Measurements from ENCODE around the gene PRKCA.
A peak's percentile ranks its signal among the peaks of the same experiment; 100 is the strongest.
"Not testable (repeated sequence)": the region's sequence is repeated elsewhere in the genome, so short reads cannot be mapped to it uniquely, and the experiment has no call there.

Gene PRKCA

GRCh38 chr17:66351701-66352100 lies 49.3 kb downstream of the PRKCA start:
- no peak for DNase-seq (ENCODE audit: low read depth, low spot score)

DNA sequence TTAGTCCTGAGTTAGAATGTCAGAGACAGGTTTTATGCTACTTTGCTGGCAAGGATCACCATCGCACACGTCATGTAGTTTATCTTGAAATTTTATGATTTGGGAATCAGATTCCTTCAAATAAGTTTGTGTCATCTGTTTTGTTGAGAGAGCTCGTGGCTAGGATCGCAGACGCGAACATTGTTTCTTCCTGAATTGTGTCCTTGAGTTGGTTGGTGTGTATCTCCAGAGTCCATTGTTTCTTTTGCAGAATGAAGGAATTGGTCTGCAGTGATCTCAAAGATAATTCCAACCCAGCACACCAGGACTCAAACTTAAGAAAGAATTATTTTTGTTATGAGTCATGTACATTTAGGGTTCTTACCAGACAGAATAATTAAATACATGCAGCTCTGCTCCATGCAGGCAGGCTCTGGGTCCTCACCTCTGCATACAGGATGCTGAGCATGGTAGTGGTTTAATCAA lies 51.6 kb downstream of the PRKCA start:
- DNase-seq (ENCODE audit: low read depth, low spot score): peak; percentile 55

GRCh38 chr17:66354472-66354871 lies 52.1 kb downstream of the PRKCA start:
- no peak for DNase-seq (ENCODE audit: low read depth, low spot score)

- no peak for DNase-seq (ENCODE audit: low read depth, low spot score)
Observed at GRCh38 chr17:66354981-66355380, 52.6 kb downstream of the PRKCA start.

DNA sequence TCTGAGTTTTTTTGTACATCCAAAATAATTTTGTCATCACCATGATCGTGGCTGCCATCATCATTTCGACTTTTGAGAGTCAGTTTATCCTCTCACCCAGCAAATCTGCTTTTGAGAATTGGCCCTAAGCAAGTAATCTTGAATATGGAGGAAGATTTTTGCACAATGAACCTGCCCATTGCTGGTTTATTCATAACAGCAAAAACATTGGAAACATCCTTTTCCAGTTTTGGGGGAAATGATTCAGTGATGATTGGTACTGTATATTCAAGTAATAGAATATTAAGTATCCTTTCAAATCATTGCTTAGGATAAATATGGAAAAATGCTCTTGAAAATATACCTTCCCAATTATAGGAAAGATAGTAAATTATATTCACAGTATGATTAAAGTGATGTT lies 53.1 kb downstream of the PRKCA start:
- DNase-seq (ENCODE audit: low read depth, low spot score): no peak

DNA sequence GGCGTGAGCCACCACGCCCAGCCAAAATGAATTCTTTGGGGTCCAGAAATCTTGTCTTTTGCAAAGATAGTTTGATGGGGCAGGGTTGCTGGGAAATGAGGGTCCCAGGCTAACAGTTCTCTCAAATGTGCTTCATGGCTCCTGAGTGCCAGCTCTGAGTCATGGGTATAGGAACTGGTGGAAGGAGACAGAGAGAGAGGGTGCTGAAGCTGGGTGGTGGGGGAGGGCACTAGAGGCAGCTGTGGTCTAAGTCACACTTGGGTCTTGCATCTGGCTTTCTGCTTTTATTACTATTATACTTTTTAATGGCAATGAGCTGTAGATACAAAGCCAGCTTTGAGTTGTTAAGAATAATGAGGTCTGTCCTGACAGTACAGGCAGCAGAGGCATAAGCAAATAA lies 54.6 kb downstream of the PRKCA start:
- no peak for DNase-seq (ENCODE audit: low read depth, low spot score)

- no peak for DNase-seq (ENCODE audit: low read depth, low spot score)
Observed at GRCh38 chr17:66359351-66359750, 56.9 kb downstream of the PRKCA start.

- DNase-seq (ENCODE audit: low read depth, low spot score): not testable (repeated sequence)
Observed at GRCh38 chr17:66360961-66361565, 58.6 kb downstream of the PRKCA start.

GRCh38 chr17:66364508-66364907 lies 62.1 kb downstream of the PRKCA start:
- no peak for DNase-seq (ENCODE audit: low read depth, low spot score)

- no peak for DNase-seq (ENCODE audit: low read depth, low spot score)
Observed at GRCh38 chr17:66364990-66365490, 62.6 kb downstream of the PRKCA start.

DNA sequence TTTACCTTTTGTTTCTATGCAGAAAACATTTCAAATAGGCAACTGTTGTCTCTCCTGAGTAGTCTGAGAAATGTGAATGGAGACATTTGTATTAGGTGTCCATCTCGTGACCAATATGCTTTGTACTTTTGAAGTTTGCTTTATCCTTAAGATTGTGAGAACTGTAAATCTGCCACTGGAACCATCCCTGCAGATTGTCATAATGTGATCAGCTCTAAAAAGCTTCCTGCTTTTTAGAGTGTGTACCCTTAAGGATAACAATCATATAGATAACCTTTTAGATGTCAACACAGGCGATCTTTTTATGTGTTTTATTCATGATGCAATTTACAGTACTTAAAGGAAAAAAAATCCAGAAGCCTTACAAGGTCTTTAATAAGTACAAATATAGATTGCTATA lies 63.5 kb downstream of the PRKCA start:
- DNase-seq (ENCODE audit: low read depth, low spot score): no peak

DNA sequence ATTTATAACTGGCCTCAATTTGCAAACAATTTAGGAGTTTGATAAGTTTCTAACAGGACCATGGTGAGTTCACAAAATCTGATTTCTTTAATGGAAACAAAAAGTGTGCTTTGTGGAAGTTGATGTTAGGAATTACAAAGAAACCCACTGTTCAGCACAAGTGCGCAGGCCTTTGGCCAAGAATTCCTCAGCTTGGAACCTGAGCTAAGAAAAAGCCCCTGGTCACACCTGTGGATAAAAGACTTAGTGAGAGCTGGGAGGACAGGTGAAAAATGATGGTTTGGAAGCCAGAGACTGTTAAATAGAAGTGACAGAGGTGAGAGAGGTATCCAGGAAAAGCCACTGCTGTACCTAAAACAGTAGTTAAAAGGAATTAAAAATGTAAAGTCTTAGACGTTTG lies 64.7 kb downstream of the PRKCA start:
- DNase-seq (ENCODE audit: low read depth, low spot score): no peak

DNA sequence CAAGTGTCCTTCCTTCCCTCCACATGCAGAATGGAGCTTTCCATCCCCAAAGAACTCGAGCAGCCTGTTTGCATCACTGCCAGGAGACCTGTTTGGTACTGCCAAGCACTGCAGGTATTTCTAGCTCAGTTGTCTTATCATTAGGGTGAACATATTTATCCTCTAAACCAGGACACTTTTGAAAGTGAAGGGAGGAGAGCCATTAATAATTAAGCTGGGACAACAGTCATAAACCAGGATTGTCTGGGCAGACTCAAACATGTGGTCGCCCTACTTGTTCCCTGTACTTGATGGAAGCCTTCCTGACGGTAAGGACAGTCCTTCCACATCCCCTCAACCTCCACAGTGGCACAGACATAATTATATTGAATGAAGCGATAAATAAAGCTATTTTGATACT lies 67.4 kb downstream of the PRKCA start:
- no peak for DNase-seq (ENCODE audit: low read depth, low spot score)

GRCh38 chr17:66371561-66371960 lies 69.1 kb downstream of the PRKCA start:
- no peak for DNase-seq (ENCODE audit: low read depth, low spot score)

DNA sequence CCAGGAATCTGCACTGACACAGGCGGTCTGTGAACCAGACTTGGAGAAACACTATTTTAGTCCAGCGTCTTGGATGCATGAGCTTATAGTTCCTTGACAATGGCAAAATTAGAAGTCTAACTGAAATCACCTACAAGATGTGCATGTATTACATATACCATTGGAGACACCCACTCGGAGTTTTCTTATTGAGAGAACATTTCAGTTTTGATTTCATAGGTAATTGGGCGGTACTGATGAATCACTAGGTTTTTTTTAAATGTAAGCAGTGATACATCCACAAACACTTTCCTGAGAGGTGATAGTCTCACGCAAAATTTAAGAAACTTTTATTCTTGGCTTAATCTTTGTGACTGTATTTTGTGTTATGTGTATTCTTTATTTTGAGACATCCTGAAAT lies 69.8 kb downstream of the PRKCA start:
- DNase-seq (ENCODE audit: low read depth, low spot score): no peak

- DNase-seq (ENCODE audit: low read depth, low spot score): no peak
Observed at GRCh38 chr17:66373079-66373478, 70.7 kb downstream of the PRKCA start.

- DNase-seq (ENCODE audit: low read depth, low spot score): no peak
Observed at GRCh38 chr17:66373944-66374817, 71.8 kb downstream of the PRKCA start.

DNA sequence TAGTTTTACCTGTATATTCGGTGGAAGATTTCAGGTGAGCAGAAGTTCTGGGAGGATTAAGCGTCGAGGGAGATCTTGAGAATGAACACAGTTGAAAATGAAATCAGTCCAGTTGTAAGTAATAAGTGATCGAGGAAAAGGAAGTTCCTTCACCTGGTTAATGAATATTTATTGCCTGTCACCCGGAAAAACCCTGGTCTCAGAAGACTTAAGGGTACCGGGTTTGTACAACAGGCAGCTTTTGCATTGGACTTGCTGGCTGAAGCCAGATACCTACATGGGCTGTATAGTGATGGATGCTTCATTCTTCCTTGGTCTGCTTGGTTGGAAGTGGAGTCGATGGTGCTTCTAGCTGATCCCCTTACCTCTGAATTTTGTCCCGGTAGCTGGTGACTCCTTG lies 72.7 kb downstream of the PRKCA start:
- no peak for DNase-seq (ENCODE audit: low read depth, low spot score)

DNA sequence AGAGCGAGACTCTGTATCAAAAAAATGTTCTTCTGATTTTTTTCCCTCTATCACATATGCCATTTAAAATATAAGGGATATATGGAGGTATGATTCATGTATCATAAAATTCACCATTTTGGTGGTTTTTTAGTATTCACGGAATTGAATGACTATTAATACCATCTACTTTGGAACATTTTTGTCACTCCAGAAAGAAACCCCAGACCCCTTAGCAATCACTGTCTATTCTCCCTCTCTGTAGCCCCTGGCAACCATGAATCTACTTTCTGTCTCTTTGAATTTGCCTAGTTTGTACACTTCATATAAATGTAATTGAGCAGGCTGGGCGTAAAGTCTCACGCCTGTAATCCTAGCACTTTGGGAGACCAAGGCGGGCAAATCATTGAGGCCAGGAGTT lies 75.9 kb downstream of the PRKCA start:
- DNase-seq (ENCODE audit: low read depth, low spot score): no peak

DNA sequence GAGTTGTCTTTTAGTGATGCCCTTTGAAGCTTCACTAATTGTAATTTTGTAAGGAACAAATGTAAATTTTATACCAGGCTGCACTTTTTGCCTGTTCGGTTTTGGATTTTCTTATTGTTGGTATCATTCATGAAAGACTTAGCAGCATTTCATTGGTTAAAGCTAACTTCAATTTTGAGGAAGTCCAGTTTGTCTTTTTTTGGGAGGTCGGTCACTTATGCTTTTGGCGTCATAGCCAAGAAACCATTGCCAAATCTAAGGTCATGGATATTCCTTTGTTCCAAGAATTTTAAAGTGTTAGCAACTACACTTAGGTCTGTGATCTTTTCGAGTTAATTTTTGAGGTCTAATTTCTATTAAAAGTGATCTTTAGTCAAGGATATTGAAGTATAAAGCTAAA lies 77.1 kb downstream of the PRKCA start:
- no peak for DNase-seq (ENCODE audit: low read depth, low spot score)

DNA sequence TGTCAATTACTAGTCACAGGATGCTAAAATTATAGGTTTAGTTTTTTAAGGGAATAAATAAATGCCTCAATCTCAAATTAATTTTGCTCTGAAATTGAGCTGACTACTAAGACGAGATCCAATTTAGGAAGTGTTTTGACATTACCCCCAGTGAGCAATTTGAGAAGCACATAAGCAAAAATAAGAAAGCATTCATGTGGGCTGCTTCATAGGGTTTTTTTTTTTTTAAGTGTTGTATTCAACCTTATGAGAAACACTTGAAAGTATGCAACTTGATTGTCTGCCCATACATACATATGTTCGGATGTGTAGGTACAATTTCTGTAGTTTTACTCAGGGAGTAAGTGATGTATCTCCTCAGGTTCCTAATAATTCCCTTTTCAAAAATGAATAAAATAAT lies 77.6 kb downstream of the PRKCA start:
- no peak for DNase-seq (ENCODE audit: low read depth, low spot score)

GRCh38 chr17:66381701-66382362 lies 79.4 kb downstream of the PRKCA start:
- DNase-seq (ENCODE audit: low read depth, low spot score): no peak
